C1 segment of cervical spinal cord (tissue), 14 donors: ENCODE results near the gene ARHGAP18.

ENCODE experiments used
- DNase-seq, 14 donors: peaks; one replicate each; lab custom pipeline; 2025; lab: John Stamatoyannopoulos, UW

The ARHGAP18 gene

GRCh38 chr6:129725341-129725740 lies 15.4 kb upstream of the ARHGAP18 start:
- DNase-seq, result no peak

GRCh38 chr6:129719692-129720091 lies 9.7 kb upstream of the ARHGAP18 start:
- DNase-seq, result no peak

- no peak for DNase-seq
Observed at GRCh38 chr6:129717277-129717676, 7.3 kb upstream of the ARHGAP18 start.

GRCh38 chr6:129713806-129714333 lies 3.9 kb upstream of the ARHGAP18 start:
- no peak for DNase-seq

GRCh38 chr6:129711271-129711631 lies 1.3 kb upstream of the ARHGAP18 start:
- DNase-seq, result no peak

DNA sequence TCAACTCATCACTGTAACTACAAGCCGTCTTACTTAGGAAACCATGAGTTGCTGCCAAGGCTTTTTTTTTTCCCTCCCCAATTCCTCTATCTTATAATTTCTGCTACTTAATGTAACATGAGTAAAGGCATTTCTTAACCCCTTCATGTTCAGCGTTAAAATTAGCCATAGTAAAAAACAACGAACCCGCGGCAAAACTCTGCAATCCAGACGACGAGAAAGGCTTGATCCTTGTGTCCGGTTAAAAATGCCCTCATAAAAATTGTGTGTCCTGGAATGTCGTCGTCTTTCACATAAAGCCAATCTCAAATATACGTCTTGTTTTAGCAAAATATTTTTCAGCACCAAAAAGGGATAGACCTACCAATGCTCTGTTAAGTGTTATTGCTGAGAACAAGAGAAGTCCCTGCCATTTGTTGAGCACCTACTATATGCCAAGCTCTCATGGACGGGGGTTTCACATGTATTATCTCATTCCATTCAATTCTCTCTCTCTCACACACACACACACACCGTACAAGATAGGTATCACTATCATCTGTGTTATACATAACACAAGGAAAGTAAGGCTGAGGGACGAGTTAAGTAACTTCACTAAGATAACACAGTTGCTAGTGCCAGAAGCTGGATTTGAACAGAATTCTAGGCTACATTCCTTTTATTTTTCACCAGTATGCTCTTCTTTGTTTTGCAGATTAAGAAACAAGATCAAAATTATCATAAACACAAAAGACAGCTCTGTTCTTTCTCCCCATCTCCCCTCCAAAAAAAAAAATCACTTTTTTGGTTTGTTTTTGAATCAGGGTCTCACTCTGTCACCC lies 683 bp upstream of the ARHGAP18 start:
- no peak for DNase-seq

GRCh38 chr6:129709196-129709768 lies 695 bp downstream of the ARHGAP18 start:
- DNase-seq, result peak in 2 of 14 donors; percentile 44 to 53

- DNase-seq, result no peak
Observed at GRCh38 chr6:129708496-129709195, 1.3 kb downstream of the ARHGAP18 start.

DNA sequence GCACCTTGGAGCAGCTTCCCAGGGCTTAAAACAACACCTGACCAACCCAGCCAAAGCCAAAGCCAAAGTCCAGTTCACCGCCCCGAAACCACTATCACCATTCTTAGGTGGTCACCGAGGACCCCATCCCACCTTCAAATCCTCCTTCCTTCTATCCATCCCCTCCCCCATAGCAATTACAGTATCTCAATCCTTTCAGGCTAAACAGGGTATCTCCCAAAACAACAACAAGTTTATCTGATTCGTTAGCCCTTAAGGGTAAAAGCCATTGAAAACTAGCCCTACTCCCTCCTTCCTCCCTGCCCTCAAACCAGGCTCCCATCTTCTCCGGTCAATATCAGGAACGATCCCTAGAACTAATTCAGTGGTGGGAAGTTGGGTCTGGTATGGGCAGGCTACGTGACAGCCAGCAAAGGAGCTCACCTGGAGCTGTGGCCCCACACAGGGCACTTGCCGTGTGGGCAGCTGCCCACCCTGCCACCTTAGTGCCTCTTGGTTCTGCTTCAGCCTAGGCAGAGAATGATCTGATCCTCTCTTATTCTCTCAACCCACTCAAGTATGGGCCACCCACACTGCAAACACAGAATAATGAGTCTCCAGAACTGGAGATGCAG lies 2.0 kb downstream of the ARHGAP18 start:
- DNase-seq, result no peak

DNA sequence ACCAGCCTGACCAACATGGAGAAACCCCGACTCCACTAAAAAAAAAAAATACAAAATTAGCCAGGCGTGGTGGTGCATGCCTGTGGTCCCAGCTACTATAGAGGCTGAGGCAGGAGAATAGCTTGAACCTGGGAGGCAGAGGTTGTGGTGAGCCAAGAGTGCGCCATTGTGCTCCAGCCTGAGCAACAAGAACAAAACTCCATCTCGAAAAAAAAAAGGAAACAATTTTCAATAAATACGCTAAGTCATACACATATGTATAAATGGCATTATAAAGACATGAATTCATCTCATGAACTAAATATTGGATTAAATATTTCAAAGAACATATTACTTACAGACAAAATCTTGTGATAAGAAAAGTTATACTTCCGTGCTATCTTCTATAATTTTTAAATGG lies 2.9 kb downstream of the ARHGAP18 start:
- no peak for DNase-seq

GRCh38 chr6:129705212-129705611 lies 4.8 kb downstream of the ARHGAP18 start:
- DNase-seq, result no peak

DNA sequence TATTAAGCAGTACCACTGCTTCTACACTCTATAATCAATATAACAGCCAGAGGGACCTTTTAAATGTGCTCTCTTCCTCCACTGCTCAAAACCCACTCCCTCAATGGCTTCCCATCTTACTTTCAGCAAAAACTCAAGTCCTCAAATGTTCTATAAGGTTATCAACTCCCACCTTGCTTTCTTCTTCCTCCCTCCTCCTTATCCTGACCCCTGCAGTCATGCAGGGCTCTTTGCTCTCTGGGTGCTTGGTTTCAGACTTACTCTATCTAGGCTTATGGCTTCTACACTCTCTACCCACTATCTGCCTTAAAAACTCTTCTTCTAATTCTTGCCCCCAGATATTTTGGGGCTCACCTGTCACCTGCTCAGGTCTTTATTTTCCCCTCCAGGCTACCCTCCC lies 5.3 kb downstream of the ARHGAP18 start:
- DNase-seq, result no peak

DNA sequence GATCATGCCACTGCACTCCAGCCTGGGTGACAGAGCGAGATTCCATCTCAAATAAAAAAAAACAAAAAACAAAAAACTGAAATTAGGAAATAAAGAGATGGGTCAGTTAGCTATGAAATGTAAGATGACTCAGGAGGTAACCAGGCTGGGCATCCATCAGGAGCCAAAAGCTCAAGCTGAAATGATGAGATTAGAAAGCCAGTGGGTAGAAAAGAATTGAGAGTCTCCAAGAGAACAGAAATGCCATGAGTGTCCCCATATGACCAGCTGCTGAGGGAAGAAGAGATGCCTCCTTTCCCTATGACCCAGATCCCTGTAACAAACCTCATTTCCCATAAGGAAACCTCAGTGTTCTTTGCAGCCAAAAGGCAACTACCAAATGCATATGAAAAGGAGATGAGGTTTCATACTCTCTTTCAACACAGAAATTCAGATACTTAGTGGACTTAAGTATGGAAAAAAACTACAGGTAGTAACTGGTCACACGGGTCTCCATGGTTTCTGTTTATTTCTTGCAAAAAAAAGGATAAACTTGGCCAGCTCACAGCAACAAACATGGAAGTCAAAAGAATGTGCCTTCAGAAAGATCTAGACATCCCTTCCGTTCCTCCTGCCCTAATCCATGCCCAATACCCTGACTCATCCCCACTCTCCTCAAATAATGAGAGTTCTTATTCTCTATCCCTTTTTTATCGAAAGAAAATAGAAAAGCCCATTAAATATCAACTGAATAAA lies 8.1 kb downstream of the ARHGAP18 start:
- no peak for DNase-seq

- no peak for DNase-seq
Observed at GRCh38 chr6:129700666-129701065, 9.3 kb downstream of the ARHGAP18 start.

DNA sequence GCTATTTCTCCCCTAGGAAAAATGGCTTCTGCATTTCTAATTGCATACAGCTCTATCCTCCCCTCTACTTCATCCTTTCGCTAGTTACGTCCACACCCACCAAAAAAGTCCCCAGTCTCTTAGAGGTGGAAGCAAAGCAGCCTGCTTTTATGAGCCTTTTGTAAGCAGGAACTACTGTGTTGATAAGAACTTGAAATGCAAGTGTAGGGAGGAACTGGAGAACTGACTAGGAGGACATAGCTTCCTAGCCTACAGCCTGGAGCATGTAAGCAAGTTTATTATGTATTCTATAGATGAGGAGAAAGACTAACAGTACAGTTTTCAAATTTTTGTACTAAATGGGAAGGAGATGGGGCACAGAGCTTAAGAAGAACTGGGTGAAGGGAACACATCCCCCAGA lies 10.3 kb downstream of the ARHGAP18 start:
- DNase-seq, result no peak

GRCh38 chr6:129698430-129698829 lies 11.5 kb downstream of the ARHGAP18 start:
- DNase-seq, result no peak

- no peak for DNase-seq
Observed at GRCh38 chr6:129697788-129698187, 12.2 kb downstream of the ARHGAP18 start.

DNA sequence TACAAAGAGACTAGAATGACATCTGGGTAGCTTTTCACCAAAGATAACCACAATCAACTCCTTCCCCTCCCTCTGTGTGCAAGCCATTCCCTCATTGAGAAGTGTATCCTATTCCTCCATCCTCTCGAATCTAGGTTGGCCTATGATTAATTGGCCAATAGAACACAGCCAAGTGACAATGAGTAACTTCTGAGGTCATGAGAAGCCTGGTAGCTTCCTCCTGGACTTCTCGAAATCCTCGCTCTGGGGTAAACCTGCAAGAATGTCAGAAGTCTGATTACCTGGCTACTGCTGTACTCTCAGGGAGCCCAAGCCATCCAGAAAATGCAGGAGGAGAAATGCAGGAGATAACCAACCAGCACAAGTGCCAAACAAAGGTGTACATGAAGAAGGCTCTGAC lies 13.1 kb downstream of the ARHGAP18 start:
- no peak for DNase-seq

DNA sequence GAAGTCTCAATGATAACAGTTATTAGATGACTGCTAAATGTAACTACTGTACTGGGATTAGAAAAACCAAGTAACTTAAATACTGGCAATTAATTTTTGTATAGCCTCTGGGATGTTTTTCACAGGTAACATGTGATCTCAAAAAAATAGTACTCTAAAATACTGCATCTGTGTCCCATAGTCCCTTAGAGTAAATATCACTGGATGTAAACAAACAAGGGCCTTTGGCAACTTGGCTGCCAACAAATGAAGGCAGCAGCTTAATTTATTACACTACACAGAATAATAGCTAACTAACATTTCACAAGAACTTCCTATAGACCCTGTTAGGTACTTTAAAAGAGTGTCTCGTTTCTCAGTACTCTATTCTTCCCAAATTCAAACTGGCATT lies 14.0 kb downstream of the ARHGAP18 start:
- no peak for DNase-seq

DNA sequence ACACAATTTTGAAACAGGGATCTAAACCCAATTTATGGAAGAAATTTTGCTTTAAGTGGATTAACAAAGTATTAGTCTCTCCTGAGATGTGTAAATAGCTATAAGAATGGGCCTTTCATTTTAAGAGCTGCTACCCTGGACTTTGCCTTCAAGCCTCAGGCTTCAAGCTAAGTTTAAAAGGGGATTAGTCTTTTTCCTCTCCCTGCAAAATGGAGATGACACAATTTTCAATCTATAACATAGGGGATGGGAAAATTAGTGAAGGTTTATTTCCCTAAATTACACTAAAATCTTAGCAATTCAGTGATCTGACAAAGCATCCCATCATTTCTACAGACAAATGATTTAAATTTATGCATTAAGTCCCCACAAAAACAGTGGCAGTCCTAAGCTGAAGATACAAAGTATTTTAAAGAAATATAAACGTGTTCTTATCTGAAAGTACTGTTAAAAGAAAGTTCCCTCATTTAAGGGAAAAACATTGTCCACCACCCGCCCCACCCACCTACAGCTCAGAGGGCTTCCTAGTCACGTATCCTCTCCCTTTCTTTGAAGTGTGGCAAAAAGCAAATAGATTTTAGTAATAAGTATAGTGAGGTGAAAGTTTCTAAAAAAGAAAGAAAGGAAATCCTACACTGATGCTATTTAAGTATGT lies 14.5 kb downstream of the ARHGAP18 start:
- no peak for DNase-seq

GRCh38 chr6:129694036-129694435 lies 15.9 kb downstream of the ARHGAP18 start:
- no peak for DNase-seq
